Stomach (tissue), 4 donors: Measurements from ENCODE around the gene IFITM10.

ENCODE experiments used
- EP300 ChIP-seq: sonication (generic); formaldehyde crosslinking; IDR thresholded peaks from one replicate; pipeline ENCODE4 v1.6.1; 2017; ENCODE audit warnings: antibody characterized with exemption
- POLR2A ChIP-seq, 4 donors: fragments of 450-650 bp; IDR thresholded peaks; one replicate each; pipeline ENCODE4 v1.6.1; 2016; ENCODE audit warnings: antibody characterized with exemption in 4 of 4, control low read depth in 2 of 4, mild to moderate bottlenecking in 1 of 4, moderate library complexity in 1 of 4
- POLR2AphosphoS5 ChIP-seq, 3 donors: sonication (generic); formaldehyde crosslinking; IDR thresholded peaks; one replicate each; pipeline ENCODE4 v1.6.1; 2016; ENCODE audit warnings: antibody characterized with exemption in 3 of 3
- TF ChIP-seq, protein P1 (sequence below), 7 experiments: fragments of 450-650 bp in 4 of 7; fragments of 200-600 bp in 3 of 7; sonication (generic) in 3 of 7; IDR thresholded peaks; one replicate each; pipeline ENCODE4 v1.5.1; 2016 to 2019; ENCODE audit warnings: antibody characterized with exemption in 7 of 7, control low read depth in 2 of 7, mild to moderate bottlenecking in 1 of 7

DNA sequence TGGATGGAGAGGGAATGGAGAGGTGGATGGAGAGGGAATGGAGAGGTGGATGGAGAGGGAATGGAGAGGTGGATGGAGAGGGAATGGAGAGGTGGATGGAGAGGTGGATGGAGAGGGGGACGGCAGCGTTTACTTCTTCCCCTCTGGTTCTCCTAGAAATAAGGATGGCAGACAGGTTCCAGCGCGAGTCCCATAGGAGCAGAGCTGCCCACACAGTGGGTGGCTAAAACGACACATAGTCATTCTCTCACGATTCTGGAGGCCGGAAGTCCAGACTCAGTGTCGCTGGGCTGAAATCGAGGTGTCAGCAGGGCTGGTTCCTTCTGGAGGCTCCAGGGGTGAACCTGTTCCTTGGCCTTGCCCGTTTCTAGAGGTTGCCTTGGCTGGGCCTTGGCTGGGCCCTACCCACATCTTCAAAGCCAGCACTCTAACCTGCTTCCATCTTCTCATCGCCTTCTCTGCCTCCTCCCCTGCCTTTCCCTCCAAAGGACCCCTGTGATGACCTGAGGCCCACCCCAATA lies 26.0 kb upstream of the IFITM10 start:
- TF ChIP-seq, protein P1, sequence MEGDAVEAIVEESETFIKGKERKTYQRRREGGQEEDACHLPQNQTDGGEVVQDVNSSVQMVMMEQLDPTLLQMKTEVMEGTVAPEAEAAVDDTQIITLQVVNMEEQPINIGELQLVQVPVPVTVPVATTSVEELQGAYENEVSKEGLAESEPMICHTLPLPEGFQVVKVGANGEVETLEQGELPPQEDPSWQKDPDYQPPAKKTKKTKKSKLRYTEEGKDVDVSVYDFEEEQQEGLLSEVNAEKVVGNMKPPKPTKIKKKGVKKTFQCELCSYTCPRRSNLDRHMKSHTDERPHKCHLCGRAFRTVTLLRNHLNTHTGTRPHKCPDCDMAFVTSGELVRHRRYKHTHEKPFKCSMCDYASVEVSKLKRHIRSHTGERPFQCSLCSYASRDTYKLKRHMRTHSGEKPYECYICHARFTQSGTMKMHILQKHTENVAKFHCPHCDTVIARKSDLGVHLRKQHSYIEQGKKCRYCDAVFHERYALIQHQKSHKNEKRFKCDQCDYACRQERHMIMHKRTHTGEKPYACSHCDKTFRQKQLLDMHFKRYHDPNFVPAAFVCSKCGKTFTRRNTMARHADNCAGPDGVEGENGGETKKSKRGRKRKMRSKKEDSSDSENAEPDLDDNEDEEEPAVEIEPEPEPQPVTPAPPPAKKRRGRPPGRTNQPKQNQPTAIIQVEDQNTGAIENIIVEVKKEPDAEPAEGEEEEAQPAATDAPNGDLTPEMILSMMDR (IDR thresholded peaks at IDR 0.05): no peak
- TF ChIP-seq POLR2A (IDR thresholded peaks at IDR 0.05) (no peak), POLR2AphosphoS5 (IDR thresholded peaks at IDR 0.05) (no peak), EP300 (no peak)
